Stimulated activated CD4-positive, alpha-beta T cell treated with anti-CD3 and anti-CD28 coated beads, Interleukin-12 subunit alpha, Interleukin-12 subunit beta, amount 100 ng/mL, for 48 hours (primary cell): Measurements from ENCODE around the gene LRRC72.
A peak's percentile ranks its signal among the peaks of the same experiment; 100 is the strongest.

Experiments
- DNase-seq, 3 donors: peaks; one replicate each; pipeline ENCODE4 v3.0.0-alpha.2; 2020; ENCODE audit warnings: low read depth in 2 of 3, low spot score in 1 of 3

Gene LRRC72

GRCh38 chr7:16616542-16616941 is 89.9 kb downstream of the LRRC72 start:
- no peak for DNase-seq

- DNase-seq, result peak in 1 of 3 donors; percentile 32
Observed at GRCh38 chr7:16619979-16620408, 93.4 kb downstream of the LRRC72 start.

- no peak for DNase-seq
Observed at GRCh38 chr7:16626388-16626787, 99.8 kb downstream of the LRRC72 start.

GRCh38 chr7:16627236-16627635 is 100.6 kb downstream of the LRRC72 start:
- no peak for DNase-seq

GRCh38 chr7:16630654-16631053 is 104.0 kb downstream of the LRRC72 start:
- DNase-seq, result no peak
